Progenitor cell of endocrine pancreas (in vitro differentiated cells): ENCODE data around the gene NMUR2. TPM values are rescaled to one million over a fixed set of nuclear protein-coding genes. Genes with fewer than 3 reads are reported as not detected.

Source experiments
- DNase-seq: peaks from one replicate; pipeline ENCODE4 v3.0.0; 2021; ENCODE audit warnings: low spot score; ENCODE audit not compliant: unreplicated experiment
- H3K27ac Mint-ChIP-seq: 2 replicates; pipeline ENCODE4 v1.8.0; 2021; ENCODE audit warnings: mild to moderate bottlenecking, moderate library complexity, mixed read lengths
- H3K27me3 Mint-ChIP-seq: 2 replicates; pipeline ENCODE4 v1.8.0; 2021; ENCODE audit warnings: mixed read lengths
- H3K36me3 Mint-ChIP-seq: 2 replicates; pipeline ENCODE4 v1.8.0; 2022; ENCODE audit warnings: mixed read lengths; ENCODE audit not compliant: insufficient read depth
- H3K4me1 Mint-ChIP-seq: 2 replicates; pipeline ENCODE4 v1.8.0; 2021; ENCODE audit warnings: low read depth, mixed read lengths
- H3K4me3 Mint-ChIP-seq: 2 replicates; pipeline ENCODE4 v1.8.0; 2021; ENCODE audit warnings: low read depth, mild to moderate bottlenecking, moderate library complexity, mixed read lengths
- H3K9me3 Mint-ChIP-seq: 2 replicates; pipeline ENCODE4 v1.8.0; 2021; ENCODE audit warnings: low read depth, mixed read lengths
- total RNA-seq: library from RNA; stranded (reverse); gene quantifications from 2 replicates; pipeline ENCODE4 v1.2.1, GENCODE V29; 2021
- TF ChIP-seq, protein P1 (sequence below): fragments of 200-600 bp; sonication (generic); IDR thresholded peaks from one replicate; pipeline ENCODE4 v1.5.0; 2021; ENCODE audit warnings: antibody characterized with exemption, mild to moderate bottlenecking; ENCODE audit not compliant: unreplicated experiment

Gene NMUR2
- total RNA-seq, 1 donor from 2014 or later, result not detected

DNA sequence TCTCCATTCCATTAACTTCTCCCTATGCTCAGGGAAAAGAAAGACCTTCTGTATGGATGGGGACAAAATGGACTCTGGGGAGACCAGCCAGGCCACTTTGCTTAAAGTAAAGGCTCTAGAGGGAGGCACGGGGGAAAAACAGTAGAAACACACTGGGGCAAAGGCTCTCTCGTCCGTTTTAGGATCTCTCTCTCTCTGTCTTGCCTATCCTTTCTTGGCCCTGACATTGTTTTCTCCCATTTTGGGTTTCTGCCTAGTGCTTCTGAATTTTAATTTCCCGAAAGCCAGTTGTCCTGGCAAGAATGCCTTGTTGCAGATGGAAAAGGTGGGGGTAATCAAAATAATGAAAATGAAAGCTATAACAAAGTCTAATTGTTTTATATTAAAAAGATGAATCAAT is 28.2 kb downstream of the NMUR2 start:
- Mint-ChIP-seq H3K9me3 (no peaks in the 10 kb centered on the region), H3K4me3 (no peak overlapping the region), H3K27ac (no peak overlapping the region), H3K36me3 (no peaks in the 10 kb centered on the region), H3K4me1 (no peaks in the 10 kb centered on the region), H3K27me3 (no peaks in the 10 kb centered on the region)
- no peak for DNase-seq
- TF ChIP-seq, protein P1, sequence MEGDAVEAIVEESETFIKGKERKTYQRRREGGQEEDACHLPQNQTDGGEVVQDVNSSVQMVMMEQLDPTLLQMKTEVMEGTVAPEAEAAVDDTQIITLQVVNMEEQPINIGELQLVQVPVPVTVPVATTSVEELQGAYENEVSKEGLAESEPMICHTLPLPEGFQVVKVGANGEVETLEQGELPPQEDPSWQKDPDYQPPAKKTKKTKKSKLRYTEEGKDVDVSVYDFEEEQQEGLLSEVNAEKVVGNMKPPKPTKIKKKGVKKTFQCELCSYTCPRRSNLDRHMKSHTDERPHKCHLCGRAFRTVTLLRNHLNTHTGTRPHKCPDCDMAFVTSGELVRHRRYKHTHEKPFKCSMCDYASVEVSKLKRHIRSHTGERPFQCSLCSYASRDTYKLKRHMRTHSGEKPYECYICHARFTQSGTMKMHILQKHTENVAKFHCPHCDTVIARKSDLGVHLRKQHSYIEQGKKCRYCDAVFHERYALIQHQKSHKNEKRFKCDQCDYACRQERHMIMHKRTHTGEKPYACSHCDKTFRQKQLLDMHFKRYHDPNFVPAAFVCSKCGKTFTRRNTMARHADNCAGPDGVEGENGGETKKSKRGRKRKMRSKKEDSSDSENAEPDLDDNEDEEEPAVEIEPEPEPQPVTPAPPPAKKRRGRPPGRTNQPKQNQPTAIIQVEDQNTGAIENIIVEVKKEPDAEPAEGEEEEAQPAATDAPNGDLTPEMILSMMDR, result no peak

DNA sequence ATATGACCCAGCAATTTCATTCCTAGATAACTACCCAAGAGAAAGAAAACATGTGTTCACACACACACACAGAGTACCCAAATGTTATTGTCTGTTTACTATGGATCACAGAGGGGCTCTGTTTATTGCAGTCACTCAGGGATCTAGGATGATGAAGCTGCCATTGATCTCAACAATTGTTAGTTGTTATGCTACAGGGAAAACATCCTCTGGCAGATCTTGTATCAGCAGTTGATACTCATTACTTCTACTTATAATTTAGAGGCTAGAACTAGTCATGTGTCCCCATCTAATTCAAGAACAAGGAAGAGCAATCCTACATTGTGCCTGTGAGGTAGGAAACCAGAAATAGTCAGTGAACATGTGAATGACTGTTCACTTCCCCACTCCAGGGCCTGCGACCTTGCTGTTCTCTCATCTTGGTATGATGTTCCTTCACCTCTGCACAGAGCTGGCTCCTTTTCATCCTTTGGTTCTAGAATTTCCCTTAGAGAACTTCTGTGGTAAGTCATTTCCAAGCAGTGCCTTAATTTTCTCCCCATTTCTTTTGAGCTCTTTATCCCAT is 30.3 kb downstream of the NMUR2 start:
- no peaks in the 10 kb centered on the region for H3K4me1 Mint-ChIP-seq
- no peaks in the 10 kb centered on the region for H3K36me3 Mint-ChIP-seq
- DNase-seq, result no peak
- H3K27me3 Mint-ChIP-seq, result peaks cover 5% of the 10 kb centered on the region
- no peak overlapping the region for H3K27ac Mint-ChIP-seq
- TF ChIP-seq, protein P1, result no peak
- no peaks in the 10 kb centered on the region for H3K9me3 Mint-ChIP-seq
- no peak overlapping the region for H3K4me3 Mint-ChIP-seq

DNA sequence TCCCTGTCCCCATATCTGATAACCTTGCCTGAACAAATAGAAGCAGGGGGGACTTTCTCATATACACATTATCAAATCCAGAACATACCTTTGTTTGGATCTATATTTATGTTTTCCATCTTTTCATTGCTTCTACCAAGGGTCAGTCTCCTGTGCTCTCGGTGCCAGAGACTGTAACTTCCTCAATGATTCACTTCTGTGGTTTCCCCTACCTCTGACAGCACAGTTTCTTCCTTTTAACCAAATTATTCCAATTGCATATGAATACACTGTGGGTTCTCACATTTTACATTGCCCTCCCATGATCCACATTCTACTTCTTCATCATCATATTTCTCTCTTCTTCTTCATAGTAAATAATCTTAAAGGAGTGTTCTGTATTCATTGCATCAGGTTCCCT is 32.2 kb downstream of the NMUR2 start:
- no peak for DNase-seq
- Mint-ChIP-seq H3K4me3 (no peak overlapping the region), H3K27me3 (peaks cover 5% of the 10 kb centered on the region), H3K36me3 (no peaks in the 10 kb centered on the region), H3K9me3 (no peaks in the 10 kb centered on the region), H3K27ac (no peak overlapping the region), H3K4me1 (no peaks in the 10 kb centered on the region)
- TF ChIP-seq, protein P1, result no peak

DNA sequence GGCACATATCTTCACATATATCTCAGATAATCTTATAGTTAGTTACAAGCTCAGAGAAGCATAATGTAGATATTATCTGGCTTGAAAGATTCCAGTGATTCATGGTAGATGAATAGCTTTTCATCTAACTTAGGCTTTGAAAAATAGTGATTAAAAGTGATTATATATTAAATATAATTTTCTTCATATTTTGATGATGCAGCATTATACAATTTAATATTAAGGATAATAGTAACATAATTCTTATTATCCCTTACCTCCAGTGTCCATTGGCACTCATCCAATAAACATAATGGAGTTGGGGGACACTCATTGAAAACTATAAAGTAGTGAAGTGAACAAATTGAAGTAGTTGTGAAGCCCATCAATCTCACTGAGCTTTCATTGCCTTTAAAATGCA is 35.8 kb downstream of the NMUR2 start:
- Mint-ChIP-seq H3K4me1 (no peaks in the 10 kb centered on the region), H3K27ac (no peak overlapping the region), H3K36me3 (no peaks in the 10 kb centered on the region), H3K9me3 (no peaks in the 10 kb centered on the region), H3K27me3 (peaks cover 18% of the 10 kb centered on the region), H3K4me3 (no peak overlapping the region)
- DNase-seq, result no peak
- TF ChIP-seq, protein P1, result no peak

DNA sequence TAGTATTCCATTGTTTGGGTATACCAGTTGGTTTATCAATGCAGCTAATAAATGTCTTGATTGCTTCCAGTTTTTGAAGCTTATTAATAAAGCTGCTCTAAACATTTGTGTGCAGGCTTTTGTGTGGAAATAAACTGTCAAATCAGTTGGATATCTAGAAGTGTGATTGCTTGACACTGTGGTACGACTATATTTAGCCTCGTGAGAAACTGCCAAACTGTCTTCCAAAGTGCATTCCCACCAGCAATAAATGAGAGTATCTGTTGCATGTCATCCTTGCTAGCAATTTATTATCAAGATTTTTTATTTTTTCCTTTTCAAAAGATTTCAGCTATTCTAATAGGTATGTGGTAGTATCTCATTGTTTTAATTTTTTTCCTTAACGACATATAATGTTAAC is 37.5 kb downstream of the NMUR2 start:
- TF ChIP-seq, protein P1, result no peak
- no peak for DNase-seq
- H3K4me1 Mint-ChIP-seq, result no peaks in the 10 kb centered on the region
- no peaks in the 10 kb centered on the region for H3K36me3 Mint-ChIP-seq
- no peaks in the 10 kb centered on the region for H3K9me3 Mint-ChIP-seq
- H3K27ac Mint-ChIP-seq, result no peak overlapping the region
- H3K27me3 Mint-ChIP-seq, result peaks cover 27% of the 10 kb centered on the region
- no peak overlapping the region for H3K4me3 Mint-ChIP-seq
